Loucy (cell line): ENCODE results near the gene PALM3.

Experiments
- H2AFZ ChIP-seq: fragments of 200-600 bp; sonication (generic); 2 replicates; pipeline ENCODE4 v1.6.0; 2016; ENCODE audit warnings: antibody characterized with exemption, mild to moderate bottlenecking, low read length, moderate library complexity
- H3F3A ChIP-seq: fragments of 200-600 bp; 2 replicates; pipeline ENCODE4 v1.6.0; 2016; ENCODE audit warnings: antibody characterized with exemption, low read depth, mild to moderate bottlenecking
- H3K27me3 ChIP-seq: fragments of 200-600 bp; sonication (generic); 2 replicates; pipeline ENCODE4 v1.6.1; 2014; ENCODE audit warnings: low read length, mild to moderate bottlenecking; ENCODE audit not compliant: insufficient read depth, poor library complexity, severe bottlenecking
- H3K36me3 ChIP-seq: fragments of 200-600 bp; sonication (generic); 2 replicates; pipeline ENCODE4 v1.6.1; 2016; ENCODE audit warnings: low read length; ENCODE audit not compliant: insufficient read depth
- H3K4me1 ChIP-seq: fragments of 200-600 bp; sonication (generic); 2 replicates; pipeline ENCODE4 v1.5.1; 2014; ENCODE audit warnings: low read length, mild to moderate bottlenecking; ENCODE audit not compliant: insufficient read depth, poor library complexity, severe bottlenecking
- H3K4me2 ChIP-seq: fragments of 200-600 bp; sonication (generic); 2 replicates; pipeline ENCODE4 v1.6.0; 2014; ENCODE audit warnings: antibody characterized with exemption, low read length, low read depth, mild to moderate bottlenecking; ENCODE audit not compliant: poor library complexity, severe bottlenecking
- H3K4me3 ChIP-seq: fragments of 200-600 bp; sonication (generic); 2 replicates; pipeline ENCODE4 v1.5.1; 2014; ENCODE audit warnings: low read length, mild to moderate bottlenecking, mixed read lengths; ENCODE audit not compliant: poor library complexity, severe bottlenecking
- H3K79me2 ChIP-seq: fragments of 200-600 bp; sonication (generic); 2 replicates; pipeline ENCODE4 v1.6.1; 2014; ENCODE audit warnings: low read length; ENCODE audit not compliant: insufficient read depth
- H3K9ac ChIP-seq: fragments of 200-600 bp; sonication (generic); 2 replicates; pipeline ENCODE4 v1.6.0; 2014; ENCODE audit warnings: mild to moderate bottlenecking, low read depth, low read length, moderate library complexity; ENCODE audit not compliant: poor library complexity, severe bottlenecking
- H3K9me2 ChIP-seq: fragments of 200-600 bp; sonication (generic); replicated peaks from 2 replicates; pipeline ENCODE4 v1.6.1; 2016; ENCODE audit warnings: low read depth, low read length, mixed read lengths
- H3K9me3 ChIP-seq: fragments of 200-600 bp; sonication (generic); 2 replicates; pipeline ENCODE4 v1.6.1; 2014; ENCODE audit warnings: mild to moderate bottlenecking, antibody characterized with exemption, low read length, low read depth; ENCODE audit not compliant: insufficient read depth
- H4K20me1 ChIP-seq: fragments of 200-600 bp; sonication (generic); 2 replicates; pipeline ENCODE4 v1.6.0; 2014; ENCODE audit warnings: antibody characterized with exemption, low read length, mild to moderate bottlenecking; ENCODE audit not compliant: insufficient read depth, poor library complexity, severe bottlenecking
- CTCF ChIP-seq: fragments of 200-600 bp; sonication (generic); conservative IDR thresholded peaks from 2 replicates; pipeline ENCODE4 v1.5.1; 2014; ENCODE audit warnings: mild to moderate bottlenecking, antibody characterized with exemption, low read length
- EZH2phosphoT487 ChIP-seq: fragments of 200-600 bp; IDR thresholded peaks from 2 replicates; pipeline ENCODE4 v1.6.1; 2018; ENCODE audit warnings: antibody characterized with exemption, mild to moderate bottlenecking, moderate library complexity, borderline replicate concordance

Gene PALM3

GRCh38 chr19:14055396-14055795 lies 6.5 kb downstream of the PALM3 start:
- Histone ChIP-seq H3K9ac (no peak overlapping the region), H2AFZ (no peak overlapping the region), H4K20me1 (no peaks in the 10 kb centered on the region), H3K9me3 (no peaks in the 10 kb centered on the region), H3K9me2 (no peaks in the 10 kb centered on the region), H3K36me3 (peaks cover 4% of the 10 kb centered on the region; the same call in 1 of the 2 replicates), H3K4me2 (no peak overlapping the region), H3K27me3 (no peaks in the 10 kb centered on the region), H3K79me2 (no peaks in the 10 kb centered on the region), H3K4me1 (no peaks in the 10 kb centered on the region), H3F3A (no peaks in the 10 kb centered on the region), H3K4me3 (no peak overlapping the region)
- no peak for TF ChIP-seq EZH2phosphoT487
- no peak for TF ChIP-seq CTCF

GRCh38 chr19:14054721-14055120 lies 7.2 kb downstream of the PALM3 start:
- Histone ChIP-seq H3K9me2 (no peaks in the 10 kb centered on the region), H3K27me3 (no peaks in the 10 kb centered on the region)

GRCh38 chr19:14054099-14054498 lies 7.8 kb downstream of the PALM3 start:
- no peaks in the 10 kb centered on the region for H4K20me1 ChIP-seq
- H3K9me3 ChIP-seq: no peaks in the 10 kb centered on the region
- no peaks in the 10 kb centered on the region for H3F3A ChIP-seq
- no peaks in the 10 kb centered on the region for H3K4me1 ChIP-seq
- H3K27me3 ChIP-seq: no peaks in the 10 kb centered on the region
- no peaks in the 10 kb centered on the region for H3K9me2 ChIP-seq
- TF ChIP-seq EZH2phosphoT487: no peak
- TF ChIP-seq CTCF: no peak
- no peak overlapping the region for H3K4me2 ChIP-seq
- H3K79me2 ChIP-seq: no peaks in the 10 kb centered on the region
- H3K36me3 ChIP-seq: peaks cover 6% of the 10 kb centered on the region; the same call in 1 of the 2 replicates
- H3K4me3 ChIP-seq: no peak overlapping the region
- no peak overlapping the region for H3K9ac ChIP-seq
- H2AFZ ChIP-seq: no peak overlapping the region

More at GRCh38 chr19:14054721-14055120, 7.2 kb downstream of the PALM3 start:
- H3K4me1 ChIP-seq: no peaks in the 10 kb centered on the region
- peaks cover 6% of the 10 kb centered on the region; the same call in 1 of the 2 replicates for H3K36me3 ChIP-seq
- H3K9me3 ChIP-seq: no peaks in the 10 kb centered on the region
- H3F3A ChIP-seq: no peaks in the 10 kb centered on the region
- no peak overlapping the region for H3K4me3 ChIP-seq
- H3K9ac ChIP-seq: no peak overlapping the region
- no peak overlapping the region for H2AFZ ChIP-seq
- H4K20me1 ChIP-seq: no peaks in the 10 kb centered on the region
- H3K79me2 ChIP-seq: no peaks in the 10 kb centered on the region
- TF ChIP-seq CTCF (no peak), EZH2phosphoT487 (no peak)
- H3K4me2 ChIP-seq: no peak overlapping the region
